Panc1 (cell line): Measurements from ENCODE around the gene CACNA1B. TPM values are rescaled to one million over a fixed set of nuclear protein-coding genes. Genes with fewer than 3 reads are reported as not detected.

ENCODE experiments used
- ATAC-seq: fragments of 200-7000 bp; cut with Tn5 transposase; 2 replicates; pipeline ENCODE4 v1.9.1; 2020; ENCODE audit warnings: mild to moderate bottlenecking, moderate library complexity
- BruUV-seq: library from RNA; stranded (reverse); fragments of 400-500 nt; replicated peaks from 2 replicates; lab custom pipeline; 2021; lab: Mats Ljungman, UMichigan
- CTCF ChIA-PET: fragments of 300-600 bp; sonication (Branson Sonifier 250); formaldehyde crosslinking; loops from one replicate; lab custom pipeline; 2022; ENCODE audit warnings: antibody characterized with exemption; lab: Charles Lee
- POLR2A ChIA-PET: fragments of 300-600 bp; sonication (Branson Sonifier 250); formaldehyde crosslinking; loops from one replicate; lab custom pipeline; 2022; ENCODE audit warnings: antibody characterized with exemption; lab: Charles Lee
- DNase-seq: peaks from one replicate; pipeline ENCODE4 v3.0.0-alpha.2; 2010; ENCODE audit warnings: low read depth, low spot score
- H3K27ac ChIP-seq: 2 replicates; pipeline ENCODE4 v1.5.1; 2011; ENCODE audit warnings: mild to moderate bottlenecking, low read length, inconsistent platforms
- H3K27me3 ChIP-seq: fragments of 200-500 bp; sonication (Bioruptor generic); 2 replicates; pipeline ENCODE4 v1.6.0; 2014; ENCODE audit warnings: low read length, inconsistent platforms; ENCODE audit not compliant: control insufficient read depth, insufficient read depth
- H3K36me3 ChIP-seq: fragments of 200-500 bp; sonication (Bioruptor generic); 2 replicates; pipeline ENCODE4 v1.5.1; 2014; ENCODE audit warnings: inconsistent platforms, mild to moderate bottlenecking, low read length, moderate library complexity; ENCODE audit not compliant: control insufficient read depth, insufficient read depth
- H3K4me1 ChIP-seq: 2 replicates; pipeline ENCODE4 v1.5.1; 2011; ENCODE audit warnings: inconsistent platforms, mild to moderate bottlenecking, low read length, moderate library complexity; ENCODE audit not compliant: control insufficient read depth, insufficient read depth
- H3K4me3 ChIP-seq, 2 experiments: 2 replicates each; pipeline ENCODE4 v1.5.1; 2011 to 2012; ENCODE audit warnings: low read depth in 2 of 2, low read length in 2 of 2, mild to moderate bottlenecking in 2 of 2, inconsistent platforms in 1 of 2, moderate library complexity in 1 of 2
- H3K9me3 ChIP-seq: fragments of 200-500 bp; sonication (Bioruptor generic); 2 replicates; pipeline ENCODE4 v1.5.1; 2014; ENCODE audit warnings: low read depth, mild to moderate bottlenecking, inconsistent platforms, low read length, moderate library complexity; ENCODE audit not compliant: control insufficient read depth, insufficient read depth
- POLR2AphosphoS5 ChIP-seq: IDR thresholded peaks from 2 replicates; pipeline ENCODE4 v1.6.1; 2012; ENCODE audit warnings: mild to moderate bottlenecking, low read depth, low read length, moderate library complexity
- SIN3A ChIP-seq: IDR thresholded peaks from 2 replicates; pipeline ENCODE4 v1.6.1; 2012; ENCODE audit warnings: low read depth, mild to moderate bottlenecking, low read length, moderate library complexity, borderline replicate concordance; ENCODE audit not compliant: insufficient read depth
- TCF7L2 ChIP-seq: IDR thresholded peaks from 2 replicates; pipeline ENCODE4 v1.6.1; 2011; ENCODE audit warnings: mild to moderate bottlenecking, low read depth, low read length, inconsistent platforms
- in situ Hi-C: cut with HindIII; loops from 2 replicates; pipeline ENCODE4 v1.10.0; 2016; ENCODE audit warnings: low sequenced_read_pairs, low pct_unique_long_range_greater_than_20kb
- intact Hi-C: fragments of 100-400 bp; cut with micrococcal nuclease; formaldehyde crosslinking; loops from one replicate; pipeline ENCODE4 v1.10.0; 2022; ENCODE audit not compliant: unreplicated experiment
- total RNA-seq: library from RNA; stranded (reverse); gene quantifications from one replicate; pipeline ENCODE4 v1.2.1, GENCODE V29; 2021; ENCODE audit not compliant: unreplicated experiment
- TF ChIP-seq, protein P1 (sequence below), 2 experiments: IDR thresholded peaks; 2 replicates each; pipeline ENCODE4 v1.6.1; 2011 to 2012; ENCODE audit warnings: low read depth in 2 of 2, control low read depth in 1 of 2, low read length in 1 of 2, mild to moderate bottlenecking in 1 of 2, moderate library complexity in 1 of 2; ENCODE audit not compliant: insufficient read depth in 1 of 2
- TF ChIP-seq, protein P2 (sequence below): fragments of 450-650 bp; IDR thresholded peaks from 2 replicates; pipeline ENCODE4 v1.5.1; 2017; ENCODE audit warnings: mild to moderate bottlenecking

The CACNA1B gene
- total RNA-seq, 1 experiment from 2014 or later = 0.49 TPM

DNA sequence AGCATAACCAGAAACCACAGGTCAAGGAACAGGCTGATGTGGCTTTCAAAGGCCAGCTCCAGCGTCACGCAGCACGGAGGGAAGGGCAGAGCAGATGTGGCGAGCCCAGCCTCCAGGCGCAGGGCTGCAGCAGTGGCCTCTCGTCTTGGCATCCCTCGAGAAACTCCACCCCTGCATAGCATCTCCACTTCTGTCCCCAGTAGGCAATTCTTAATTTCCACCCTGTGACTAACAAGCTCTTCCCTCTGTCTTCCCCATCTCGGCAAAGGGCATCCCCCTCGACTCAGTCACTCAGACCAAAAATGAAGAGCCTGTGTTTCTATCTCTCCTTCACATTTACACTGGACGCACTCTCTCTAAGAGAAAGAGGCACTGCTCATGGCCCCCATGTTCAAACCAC, 1.7 kb upstream of the CACNA1B start:
- TF ChIP-seq POLR2AphosphoS5 (no peak), TCF7L2 (no peak), SIN3A (no peak)
- TF ChIP-seq, protein P1, sequence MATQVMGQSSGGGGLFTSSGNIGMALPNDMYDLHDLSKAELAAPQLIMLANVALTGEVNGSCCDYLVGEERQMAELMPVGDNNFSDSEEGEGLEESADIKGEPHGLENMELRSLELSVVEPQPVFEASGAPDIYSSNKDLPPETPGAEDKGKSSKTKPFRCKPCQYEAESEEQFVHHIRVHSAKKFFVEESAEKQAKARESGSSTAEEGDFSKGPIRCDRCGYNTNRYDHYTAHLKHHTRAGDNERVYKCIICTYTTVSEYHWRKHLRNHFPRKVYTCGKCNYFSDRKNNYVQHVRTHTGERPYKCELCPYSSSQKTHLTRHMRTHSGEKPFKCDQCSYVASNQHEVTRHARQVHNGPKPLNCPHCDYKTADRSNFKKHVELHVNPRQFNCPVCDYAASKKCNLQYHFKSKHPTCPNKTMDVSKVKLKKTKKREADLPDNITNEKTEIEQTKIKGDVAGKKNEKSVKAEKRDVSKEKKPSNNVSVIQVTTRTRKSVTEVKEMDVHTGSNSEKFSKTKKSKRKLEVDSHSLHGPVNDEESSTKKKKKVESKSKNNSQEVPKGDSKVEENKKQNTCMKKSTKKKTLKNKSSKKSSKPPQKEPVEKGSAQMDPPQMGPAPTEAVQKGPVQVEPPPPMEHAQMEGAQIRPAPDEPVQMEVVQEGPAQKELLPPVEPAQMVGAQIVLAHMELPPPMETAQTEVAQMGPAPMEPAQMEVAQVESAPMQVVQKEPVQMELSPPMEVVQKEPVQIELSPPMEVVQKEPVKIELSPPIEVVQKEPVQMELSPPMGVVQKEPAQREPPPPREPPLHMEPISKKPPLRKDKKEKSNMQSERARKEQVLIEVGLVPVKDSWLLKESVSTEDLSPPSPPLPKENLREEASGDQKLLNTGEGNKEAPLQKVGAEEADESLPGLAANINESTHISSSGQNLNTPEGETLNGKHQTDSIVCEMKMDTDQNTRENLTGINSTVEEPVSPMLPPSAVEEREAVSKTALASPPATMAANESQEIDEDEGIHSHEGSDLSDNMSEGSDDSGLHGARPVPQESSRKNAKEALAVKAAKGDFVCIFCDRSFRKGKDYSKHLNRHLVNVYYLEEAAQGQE (IDR thresholded peaks at IDR 0.05; ENCODE audit: insufficient read depth in 1 of 2, low read depth in 2 of 2, low read length in 1 of 2) = no peak
- TF ChIP-seq, protein P2, sequence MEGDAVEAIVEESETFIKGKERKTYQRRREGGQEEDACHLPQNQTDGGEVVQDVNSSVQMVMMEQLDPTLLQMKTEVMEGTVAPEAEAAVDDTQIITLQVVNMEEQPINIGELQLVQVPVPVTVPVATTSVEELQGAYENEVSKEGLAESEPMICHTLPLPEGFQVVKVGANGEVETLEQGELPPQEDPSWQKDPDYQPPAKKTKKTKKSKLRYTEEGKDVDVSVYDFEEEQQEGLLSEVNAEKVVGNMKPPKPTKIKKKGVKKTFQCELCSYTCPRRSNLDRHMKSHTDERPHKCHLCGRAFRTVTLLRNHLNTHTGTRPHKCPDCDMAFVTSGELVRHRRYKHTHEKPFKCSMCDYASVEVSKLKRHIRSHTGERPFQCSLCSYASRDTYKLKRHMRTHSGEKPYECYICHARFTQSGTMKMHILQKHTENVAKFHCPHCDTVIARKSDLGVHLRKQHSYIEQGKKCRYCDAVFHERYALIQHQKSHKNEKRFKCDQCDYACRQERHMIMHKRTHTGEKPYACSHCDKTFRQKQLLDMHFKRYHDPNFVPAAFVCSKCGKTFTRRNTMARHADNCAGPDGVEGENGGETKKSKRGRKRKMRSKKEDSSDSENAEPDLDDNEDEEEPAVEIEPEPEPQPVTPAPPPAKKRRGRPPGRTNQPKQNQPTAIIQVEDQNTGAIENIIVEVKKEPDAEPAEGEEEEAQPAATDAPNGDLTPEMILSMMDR = no peak
- no peak overlapping the region for H3K27ac ChIP-seq
- H3K4me1 ChIP-seq = no peaks in the 10 kb centered on the region
- no peaks in the 10 kb centered on the region for H3K27me3 ChIP-seq
- BruUV-seq = no TSS peak
- intact Hi-C loops = no loop called here
- H3K36me3 ChIP-seq = no peaks in the 10 kb centered on the region
- ChIA-PET POLR2A (no interaction called here), CTCF (no interaction called here)
- in situ Hi-C loops = no loop called here
- ATAC-seq (no peak), DNase-seq (no peak)
- H3K9me3 ChIP-seq = no peaks in the 10 kb centered on the region
- H3K4me3 ChIP-seq = no peak overlapping the region

DNA sequence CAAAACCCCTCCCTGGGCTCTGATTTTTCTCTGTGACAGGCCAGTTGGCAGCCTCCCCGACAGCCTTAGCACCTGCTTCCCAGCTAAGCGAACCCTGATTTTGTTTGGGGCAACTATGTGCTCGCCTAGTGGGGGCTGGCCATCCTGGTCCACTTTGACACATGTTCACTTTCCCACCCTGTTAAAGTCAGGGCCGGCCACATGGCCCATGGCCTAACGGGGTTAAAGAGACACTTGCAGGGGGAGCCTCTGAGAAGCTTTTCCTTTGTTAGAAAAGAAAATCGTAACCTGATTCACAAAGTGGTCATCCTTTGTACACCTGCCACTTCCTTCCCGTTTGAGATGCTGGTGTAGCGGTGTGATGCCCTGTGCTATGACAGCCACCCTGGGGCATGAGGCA, 1.3 kb upstream of the CACNA1B start:
- Histone ChIP-seq H3K27me3 (no peaks in the 10 kb centered on the region), H3K27ac (no peak overlapping the region), H3K4me1 (no peaks in the 10 kb centered on the region), H3K4me3 (no peak overlapping the region), H3K36me3 (no peaks in the 10 kb centered on the region), H3K9me3 (no peaks in the 10 kb centered on the region)
- ChIA-PET POLR2A (no interaction called here), CTCF (no interaction called here)
- BruUV-seq = no TSS peak
- ATAC-seq (no peak), DNase-seq (no peak)
- intact Hi-C loops (no loop called here), in situ Hi-C loops (no loop called here)
- TF ChIP-seq, protein P2 = no peak
- TF ChIP-seq TCF7L2 (no peak), POLR2AphosphoS5 (no peak), SIN3A (no peak)
- TF ChIP-seq, protein P1 (IDR thresholded peaks at IDR 0.05; ENCODE audit: insufficient read depth in 1 of 2, low read depth in 2 of 2, low read length in 1 of 2) = no peak
